ENCODE results near the gene EIF4ENIF1.
A peak's percentile ranks its signal among the peaks of the same experiment; 100 is the strongest.
"Not testable (repeated sequence)": the region's sequence is repeated elsewhere in the genome, so short reads cannot be mapped to it uniquely, and the experiment has no call there.

The EIF4ENIF1 gene

GRCh38 chr22:31491218-31491962 is 1.7 kb upstream of the EIF4ENIF1 start:
- no peak for DNase-seq

- DNase-seq = peak; percentile 44
These were observed 869 bp upstream of the EIF4ENIF1 start for GRCh38 chr22:31490496-31490925.

GRCh38 chr22:31488988-31489617 is 539 bp downstream of the EIF4ENIF1 start:
- DNase-seq = peak; percentile 6

GRCh38 chr22:31488346-31488883 is 1.2 kb downstream of the EIF4ENIF1 start:
- no peak for DNase-seq

GRCh38 chr22:31486951-31487350 is 2.7 kb downstream of the EIF4ENIF1 start:
- DNase-seq = no peak

- not testable (repeated sequence) for DNase-seq
These were observed 3.3 kb downstream of the EIF4ENIF1 start for GRCh38 chr22:31486369-31486768.

- DNase-seq = not testable (repeated sequence)
These were observed 7.2 kb downstream of the EIF4ENIF1 start for GRCh38 chr22:31482470-31482869.

GRCh38 chr22:31481129-31481528 is 8.5 kb downstream of the EIF4ENIF1 start:
- DNase-seq = no peak

- DNase-seq = no peak
These were observed 12.3 kb downstream of the EIF4ENIF1 start for GRCh38 chr22:31477329-31477728.

- no peak for DNase-seq
These were observed 13.8 kb downstream of the EIF4ENIF1 start for GRCh38 chr22:31475800-31476199.

- no peak for DNase-seq
These were observed 14.9 kb downstream of the EIF4ENIF1 start for GRCh38 chr22:31474743-31475142.

GRCh38 chr22:31465307-31465706 is 24.3 kb downstream of the EIF4ENIF1 start:
- DNase-seq = no peak

- no peak for DNase-seq
These were observed 27.9 kb downstream of the EIF4ENIF1 start for GRCh38 chr22:31461699-31462098.

- DNase-seq = peak; percentile 2
These were observed 37.7 kb downstream of the EIF4ENIF1 start for GRCh38 chr22:31451709-31452571.

GRCh38 chr22:31449506-31449905 is 40.1 kb downstream of the EIF4ENIF1 start:
- DNase-seq = no peak

- DNase-seq = no peak
These were observed 41.3 kb downstream of the EIF4ENIF1 start for GRCh38 chr22:31448382-31448781.

- no peak for DNase-seq
These were observed 42.3 kb downstream of the EIF4ENIF1 start for GRCh38 chr22:31447337-31447736.

- no peak for DNase-seq
These were observed 42.9 kb downstream of the EIF4ENIF1 start for GRCh38 chr22:31446767-31447166.

GRCh38 chr22:31446208-31446607 is 43.4 kb downstream of the EIF4ENIF1 start:
- DNase-seq = no peak

- no peak for DNase-seq
These were observed 44.0 kb downstream of the EIF4ENIF1 start for GRCh38 chr22:31445642-31446041.

GRCh38 chr22:31443516-31443915 is 46.1 kb downstream of the EIF4ENIF1 start:
- DNase-seq = no peak

GRCh38 chr22:31442768-31443489 is 46.7 kb downstream of the EIF4ENIF1 start:
- no peak for DNase-seq
